ENCODE results near the gene ZNF577.

The ZNF577 gene

DNA sequence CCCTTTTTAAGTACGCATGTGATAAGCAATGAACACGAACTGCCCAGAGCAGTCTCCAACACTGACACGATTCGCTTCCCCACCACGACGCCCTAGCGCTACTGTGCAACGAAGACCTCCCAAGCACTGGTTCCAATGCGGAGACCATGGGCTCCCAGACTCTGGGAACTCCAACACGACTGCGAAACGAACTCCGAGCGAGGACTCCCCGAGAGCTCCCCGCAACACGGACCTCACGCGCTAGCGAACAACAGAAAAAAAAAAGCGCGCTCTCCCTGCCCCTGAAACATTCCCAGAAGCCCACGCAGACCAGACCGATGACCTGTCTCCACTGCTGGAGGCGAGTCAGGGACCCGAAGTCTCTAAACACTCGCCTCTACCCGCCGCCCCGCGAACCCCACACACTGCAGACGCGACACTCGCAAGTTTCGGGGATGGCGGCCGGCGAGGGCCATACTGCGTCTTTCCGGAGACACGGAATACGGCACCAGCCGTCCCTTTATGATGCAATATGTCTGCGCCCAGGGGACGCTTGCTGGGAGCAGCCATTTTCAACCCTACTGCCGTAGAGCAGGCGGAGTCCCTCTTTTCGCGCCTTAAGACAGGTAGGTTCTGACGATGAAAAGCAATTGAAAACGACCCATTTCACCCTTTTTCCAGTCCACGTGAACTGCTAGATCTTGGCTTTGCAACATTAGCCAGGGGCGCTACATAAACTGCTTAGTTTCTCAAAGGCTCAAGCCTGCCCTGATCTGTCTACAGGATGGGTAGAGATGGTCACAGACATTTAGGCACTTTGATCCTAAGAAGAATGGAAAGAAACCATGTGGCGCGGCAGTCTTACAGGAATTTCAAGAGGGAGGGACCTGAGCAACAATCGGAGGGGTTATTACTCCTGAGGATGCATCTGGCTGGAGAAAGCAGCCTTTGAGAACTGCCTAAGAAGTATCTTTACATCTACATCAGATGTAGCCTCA is at the start of gene ZNF577:
ZNF577 (minus strand) TSS at position 430 of the 977 bp plus-strand sequence. CDS start 7,569 bp downstream, outside the sequence.
- TF ChIP-seq, protein P1, sequence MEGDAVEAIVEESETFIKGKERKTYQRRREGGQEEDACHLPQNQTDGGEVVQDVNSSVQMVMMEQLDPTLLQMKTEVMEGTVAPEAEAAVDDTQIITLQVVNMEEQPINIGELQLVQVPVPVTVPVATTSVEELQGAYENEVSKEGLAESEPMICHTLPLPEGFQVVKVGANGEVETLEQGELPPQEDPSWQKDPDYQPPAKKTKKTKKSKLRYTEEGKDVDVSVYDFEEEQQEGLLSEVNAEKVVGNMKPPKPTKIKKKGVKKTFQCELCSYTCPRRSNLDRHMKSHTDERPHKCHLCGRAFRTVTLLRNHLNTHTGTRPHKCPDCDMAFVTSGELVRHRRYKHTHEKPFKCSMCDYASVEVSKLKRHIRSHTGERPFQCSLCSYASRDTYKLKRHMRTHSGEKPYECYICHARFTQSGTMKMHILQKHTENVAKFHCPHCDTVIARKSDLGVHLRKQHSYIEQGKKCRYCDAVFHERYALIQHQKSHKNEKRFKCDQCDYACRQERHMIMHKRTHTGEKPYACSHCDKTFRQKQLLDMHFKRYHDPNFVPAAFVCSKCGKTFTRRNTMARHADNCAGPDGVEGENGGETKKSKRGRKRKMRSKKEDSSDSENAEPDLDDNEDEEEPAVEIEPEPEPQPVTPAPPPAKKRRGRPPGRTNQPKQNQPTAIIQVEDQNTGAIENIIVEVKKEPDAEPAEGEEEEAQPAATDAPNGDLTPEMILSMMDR (IDR thresholded peaks at IDR 0.05; ENCODE audit: low read depth, low read length) = no peak
- peak within 1 kb of the TSS; percentile 76 for H3K4me3 ChIP-seq (ENCODE audit: low read depth, low read length)

DNA sequence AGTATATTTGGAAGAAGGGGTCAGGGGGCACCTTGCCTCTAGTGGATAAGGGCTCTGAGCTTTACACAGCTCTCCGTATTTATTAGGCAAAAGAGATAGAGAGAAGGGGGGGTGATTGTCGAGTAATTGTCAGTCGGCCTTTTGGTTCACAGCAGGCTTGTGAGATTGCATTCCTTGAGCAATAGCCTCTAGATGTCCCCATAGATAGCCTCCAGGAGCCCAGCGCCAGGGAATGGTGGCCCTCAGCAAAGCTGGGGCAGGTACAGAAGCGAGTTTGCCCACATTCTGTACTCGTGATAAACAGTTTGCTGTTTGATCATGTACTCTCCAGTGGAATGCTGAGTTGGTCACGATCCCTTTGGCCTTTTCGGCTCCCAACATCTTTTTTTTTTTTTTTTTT is 44.2 kb upstream of the ZNF577 start:
- TF ChIP-seq, protein P1 (IDR thresholded peaks at IDR 0.05; ENCODE audit: low read depth, low read length) = no peak
- no peak overlapping the region for H3K4me3 ChIP-seq (ENCODE audit: low read depth, low read length)

DNA sequence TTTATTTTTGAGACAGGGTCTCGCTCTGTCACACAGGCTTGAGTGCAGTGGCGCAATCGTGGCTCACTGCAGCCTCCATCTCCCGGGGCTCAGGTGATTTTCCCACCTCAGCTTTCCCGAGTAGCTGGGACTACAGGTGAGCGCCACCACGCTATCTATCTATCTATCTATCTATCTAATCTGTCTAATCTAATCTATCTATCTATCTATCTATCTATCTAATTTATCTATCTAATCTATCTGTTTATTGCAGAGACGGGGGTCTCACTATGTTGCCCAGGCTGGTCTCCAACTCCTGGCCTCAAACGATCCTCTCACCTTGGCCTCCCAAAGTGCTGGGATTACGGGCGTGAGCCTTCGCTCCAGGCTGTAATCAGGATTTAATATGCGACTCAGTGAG is 40.1 kb upstream of the ZNF577 start:
- peak overlapping the region; percentile 89 for H3K4me3 ChIP-seq (ENCODE audit: low read depth, low read length)
- TF ChIP-seq, protein P1 (IDR thresholded peaks at IDR 0.05; ENCODE audit: low read depth, low read length) = no peak

DNA sequence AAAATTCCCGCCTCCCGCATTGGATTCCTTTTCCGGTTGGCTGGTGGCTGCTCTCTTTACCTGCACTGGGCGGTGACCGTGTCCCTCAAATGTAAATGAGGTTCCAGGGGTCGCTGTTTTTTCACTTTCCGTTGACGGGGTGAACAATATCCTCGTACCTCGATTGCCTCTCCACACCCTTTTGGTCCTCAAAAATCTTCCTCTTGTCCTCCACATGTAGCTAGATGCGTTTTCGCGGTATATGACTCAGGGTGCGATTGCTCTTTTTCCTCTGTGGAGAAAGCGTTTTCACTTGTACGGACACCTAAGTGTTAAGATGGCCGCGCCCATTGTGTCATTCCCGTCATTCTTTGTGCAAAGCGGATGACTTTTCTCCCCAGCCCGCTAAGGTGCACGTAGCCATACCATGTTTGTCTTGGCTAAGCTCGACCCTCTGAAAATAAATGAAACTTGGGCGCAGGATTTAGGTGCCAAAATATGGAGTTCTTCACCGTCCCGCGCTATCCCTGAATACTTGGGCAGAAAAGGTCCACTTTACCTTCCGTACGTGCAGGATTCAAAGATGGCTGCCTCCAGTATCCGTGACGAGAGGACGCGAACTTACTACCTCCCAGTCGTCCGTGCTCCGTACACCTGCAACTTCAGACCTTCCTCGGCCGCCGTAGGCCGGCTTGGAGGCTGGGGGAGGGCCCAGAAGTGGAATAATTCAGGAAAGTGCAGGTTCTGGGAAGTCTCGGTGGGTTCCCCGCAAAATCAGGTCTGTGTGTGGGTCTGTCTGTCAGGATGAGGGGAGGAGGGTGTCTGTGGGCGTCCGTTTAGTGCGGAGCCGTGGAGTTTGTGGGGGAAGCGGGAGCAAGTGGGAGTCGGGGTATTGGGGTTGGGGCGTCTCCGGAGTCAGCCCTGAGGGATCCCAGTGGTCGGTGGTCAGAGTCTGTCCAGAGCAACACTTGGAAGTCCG is 39.3 kb upstream of the ZNF577 start, which contains the start of gene ZNF613:
ZNF613 (plus strand) TSS at position 689 of the 958 bp plus-strand sequence. CDS start 8,749 bp downstream, outside the sequence.
- TF ChIP-seq, protein P1 (IDR thresholded peaks at IDR 0.05; ENCODE audit: low read depth, low read length) = no peak
- peak within 1 kb of the TSS; percentile 89 for H3K4me3 ChIP-seq (ENCODE audit: low read depth, low read length)

DNA sequence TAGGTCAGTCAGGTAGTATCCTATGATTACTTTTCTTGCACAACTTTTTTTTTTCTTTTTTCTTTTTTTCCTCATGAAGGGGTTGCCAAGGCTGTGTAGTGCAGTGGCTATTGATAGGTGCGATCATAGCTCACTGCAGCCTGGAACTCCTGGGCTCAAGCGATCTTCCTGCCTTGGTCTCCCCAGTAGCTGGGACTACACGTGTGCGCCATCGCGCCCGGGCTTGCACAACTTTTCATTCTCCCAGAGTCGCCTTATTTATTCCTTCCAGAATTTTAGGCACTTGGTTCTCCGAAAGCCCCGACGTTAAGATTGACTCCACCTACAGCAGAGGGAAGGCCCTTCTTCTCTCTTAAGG is 38.7 kb upstream of the ZNF577 start:
- H3K4me3 ChIP-seq (ENCODE audit: low read depth, low read length) = peak overlapping the region; percentile 89
- TF ChIP-seq, protein P1 (IDR thresholded peaks at IDR 0.05; ENCODE audit: low read depth, low read length) = no peak

DNA sequence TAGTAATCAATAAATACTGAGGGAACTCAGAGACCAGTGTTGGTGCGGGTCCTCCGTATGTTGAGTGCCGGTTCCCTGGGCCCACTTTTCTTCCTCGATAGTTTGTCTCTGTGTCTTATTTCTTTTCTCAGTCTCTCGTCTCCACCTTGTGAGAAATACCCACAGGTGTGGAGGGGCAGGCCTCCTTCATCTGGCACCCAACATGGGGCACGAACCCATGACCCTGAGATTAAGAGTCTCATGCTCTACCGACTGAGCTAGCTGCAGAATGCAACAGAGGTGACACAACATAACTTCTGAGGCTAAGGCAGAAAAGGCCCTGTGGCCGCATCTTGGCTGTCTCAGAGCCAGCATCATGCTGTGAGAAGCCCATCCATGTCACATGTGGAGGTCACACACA is 34.2 kb upstream of the ZNF577 start:
- TF ChIP-seq, protein P1 (IDR thresholded peaks at IDR 0.05; ENCODE audit: low read depth, low read length) = no peak
- H3K4me3 ChIP-seq (ENCODE audit: low read depth, low read length) = no peak overlapping the region

Data from WI38 (cell line).